K562 (cell line): ENCODE measurements around the gene BCL7C.

ENCODE experiments used
- ADNP ChIP-seq: fragments of 200-800 bp; sonication (Bioruptor generic); IDR thresholded peaks from 2 replicates; pipeline ENCODE4 v1.6.1; 2016; ENCODE audit warnings: missing genetic modification characterization, missing compliant biosample characterization
- CHD2 ChIP-seq: IDR thresholded peaks from 2 replicates; pipeline ENCODE4 v1.6.1; 2011; ENCODE audit warnings: low read depth, low read length
- FOXA3 ChIP-seq, 2 experiments: fragments of 450-650 bp in 1 of 2; sonication (generic) in 1 of 2; formaldehyde crosslinking; IDR thresholded peaks in 1 of 2; conservative IDR thresholded peaks in 1 of 2; 2 replicates each; pipeline versions ENCODE4 v1.4.0 to v1.8.0; 2020 to 2022; ENCODE audit warnings: mild to moderate bottlenecking in 2 of 2, missing genetic modification reagents in 1 of 2
- HDAC6 ChIP-seq: IDR thresholded peaks from 2 replicates; pipeline ENCODE4 v1.6.1; 2012; ENCODE audit warnings: low read depth, mild to moderate bottlenecking, control low read depth, inconsistent platforms, low read length, moderate library complexity
- HNRNPL ChIP-seq: fragments of 200-400 bp; formaldehyde crosslinking; IDR thresholded peaks from 2 replicates; pipeline ENCODE4 v1.6.1; 2017; ENCODE audit warnings: low read depth, mild to moderate bottlenecking, low read length
- LEF1 ChIP-seq: fragments of 450-650 bp; IDR thresholded peaks from 2 replicates; pipeline ENCODE4 v1.6.1; 2016; ENCODE audit warnings: mild to moderate bottlenecking
- MEIS2 ChIP-seq: fragments of 450-650 bp; IDR thresholded peaks from 2 replicates; pipeline ENCODE4 v1.6.1; 2014; ENCODE audit warnings: mild to moderate bottlenecking; ENCODE audit not compliant: partially characterized antibody
- RERE ChIP-seq: sonication (generic); formaldehyde crosslinking; IDR thresholded peaks from 2 replicates; pipeline ENCODE4 v1.8.0; 2023; ENCODE audit warnings: missing genetic modification reagents, mild to moderate bottlenecking, borderline replicate concordance
- SIN3A ChIP-seq, 2 experiments: fragments of 150-350 bp in 1 of 2; IDR thresholded peaks; 2 replicates each; pipeline ENCODE4 v1.6.1; 2011 to 2016; ENCODE audit warnings: borderline replicate concordance in 2 of 2, low read depth in 2 of 2, low read length in 2 of 2, mild to moderate bottlenecking in 2 of 2, moderate library complexity in 2 of 2; ENCODE audit not compliant: control insufficient read depth in 1 of 2
- SMARCA5 ChIP-seq: fragments of 450-650 bp; IDR thresholded peaks from 2 replicates; pipeline ENCODE4 v1.6.1; 2016
- SMARCE1 ChIP-seq: fragments of 450-650 bp; IDR thresholded peaks from 2 replicates; pipeline ENCODE4 v1.7.1; 2016; ENCODE audit warnings: mild to moderate bottlenecking
- TCF3 ChIP-seq: sonication (generic); formaldehyde crosslinking; IDR thresholded peaks from 2 replicates; pipeline ENCODE4 v1.4.0; 2020; ENCODE audit warnings: mild to moderate bottlenecking, missing genetic modification reagents
- TF ChIP-seq, protein P1 (sequence below): sonication (generic); formaldehyde crosslinking; IDR thresholded peaks from 2 replicates; pipeline ENCODE4 v1.8.1; 2023; ENCODE audit warnings: mild to moderate bottlenecking, missing genetic modification reagents

- TF ChIP-seq CHD2 (no peak), TCF3 (CRISPR knock-in tag) (no peak), FOXA3 (CRISPR knock-in tag; conservative IDR thresholded peaks at IDR 0.05 in 1 of 2, IDR thresholded peaks at IDR 0.05 in 1 of 2) (no peak), SMARCA5 (no peak), LEF1 (no peak), RERE (CRISPR knock-in tag) (no peak), ADNP (tag) (no peak), SMARCE1 (no peak), HDAC6 (no peak), SIN3A (IDR thresholded peaks at IDR 0.05; ENCODE audit: borderline replicate concordance in 2 of 2, control insufficient read depth in 1 of 2, low read depth in 2 of 2, low read length in 2 of 2) (no peak), MEIS2 (no peak), HNRNPL (no peak)
- TF ChIP-seq, protein P1, sequence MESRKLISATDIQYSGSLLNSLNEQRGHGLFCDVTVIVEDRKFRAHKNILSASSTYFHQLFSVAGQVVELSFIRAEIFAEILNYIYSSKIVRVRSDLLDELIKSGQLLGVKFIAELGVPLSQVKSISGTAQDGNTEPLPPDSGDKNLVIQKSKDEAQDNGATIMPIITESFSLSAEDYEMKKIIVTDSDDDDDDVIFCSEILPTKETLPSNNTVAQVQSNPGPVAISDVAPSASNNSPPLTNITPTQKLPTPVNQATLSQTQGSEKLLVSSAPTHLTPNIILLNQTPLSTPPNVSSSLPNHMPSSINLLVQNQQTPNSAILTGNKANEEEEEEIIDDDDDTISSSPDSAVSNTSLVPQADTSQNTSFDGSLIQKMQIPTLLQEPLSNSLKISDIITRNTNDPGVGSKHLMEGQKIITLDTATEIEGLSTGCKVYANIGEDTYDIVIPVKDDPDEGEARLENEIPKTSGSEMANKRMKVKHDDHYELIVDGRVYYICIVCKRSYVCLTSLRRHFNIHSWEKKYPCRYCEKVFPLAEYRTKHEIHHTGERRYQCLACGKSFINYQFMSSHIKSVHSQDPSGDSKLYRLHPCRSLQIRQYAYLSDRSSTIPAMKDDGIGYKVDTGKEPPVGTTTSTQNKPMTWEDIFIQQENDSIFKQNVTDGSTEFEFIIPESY = no peak
Observed at GRCh38 chr16:30899794-30900193, 5.9 kb upstream of the BCL7C start.
